NOMO-1 treated with DMSO at 0.1 percent for 48 hours (cell line): Measurements from ENCODE around the gene SLC6A13.
"Not testable (repeated sequence)": the region's sequence is repeated elsewhere in the genome, so short reads cannot be mapped to it uniquely, and the experiment has no call there.

Experiments
- DNase-seq: peaks from one replicate; lab custom pipeline; 2025; ENCODE audit not compliant: unreplicated experiment; lab: John Stamatoyannopoulos, UW

SLC6A13 gene

DNA sequence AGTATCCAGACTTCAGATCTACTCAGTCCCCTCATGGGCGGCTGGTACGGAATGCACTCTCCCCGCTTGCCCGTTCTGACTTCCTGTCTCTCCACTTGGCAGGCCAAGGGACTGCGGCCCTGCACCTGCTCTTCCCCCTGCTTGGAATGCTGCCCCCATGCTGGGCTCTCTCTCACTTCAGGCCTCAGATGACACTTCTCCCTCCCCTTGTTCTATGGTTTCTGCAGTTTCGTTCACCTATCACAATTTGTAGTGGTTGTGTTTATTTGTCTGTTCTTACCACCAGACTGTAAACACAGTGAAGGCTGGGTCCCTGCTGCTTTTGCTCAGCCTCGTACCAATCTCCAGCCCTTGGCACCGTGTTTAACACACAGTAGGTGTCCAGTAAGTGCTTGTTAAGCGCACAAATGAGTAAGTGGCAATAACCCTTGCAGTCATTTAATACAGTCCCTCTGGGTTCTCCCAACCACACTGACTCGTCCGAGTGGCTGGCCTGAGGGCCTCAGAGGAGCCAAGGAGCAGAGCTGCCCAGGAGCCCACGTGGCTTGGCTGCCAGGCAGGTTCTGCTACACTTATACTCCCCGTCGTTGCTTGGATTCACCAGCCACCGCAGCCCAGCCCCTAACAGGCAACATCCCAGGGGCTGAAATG is 60.4 kb downstream of the SLC6A13 start:
- DNase-seq = no peak

DNA sequence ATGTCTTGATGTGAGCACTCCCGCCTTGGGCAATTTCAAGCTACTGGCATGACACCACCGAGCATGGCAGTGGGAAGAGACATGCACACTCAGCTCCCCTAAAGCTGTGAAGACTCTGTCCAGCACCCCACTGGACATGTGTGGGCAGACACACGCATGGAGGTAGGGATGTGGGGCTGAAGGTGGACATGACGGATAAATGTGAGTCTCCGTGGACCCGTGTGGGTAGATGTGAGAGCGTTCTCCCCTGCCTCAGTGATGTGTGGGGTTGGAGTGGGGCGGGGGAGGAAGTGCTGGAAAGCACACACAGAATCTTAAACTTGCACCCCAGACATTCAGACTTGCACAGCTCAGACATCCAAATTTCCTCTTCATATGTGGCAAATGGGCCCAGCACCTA is 61.3 kb downstream of the SLC6A13 start:
- DNase-seq = no peak

DNA sequence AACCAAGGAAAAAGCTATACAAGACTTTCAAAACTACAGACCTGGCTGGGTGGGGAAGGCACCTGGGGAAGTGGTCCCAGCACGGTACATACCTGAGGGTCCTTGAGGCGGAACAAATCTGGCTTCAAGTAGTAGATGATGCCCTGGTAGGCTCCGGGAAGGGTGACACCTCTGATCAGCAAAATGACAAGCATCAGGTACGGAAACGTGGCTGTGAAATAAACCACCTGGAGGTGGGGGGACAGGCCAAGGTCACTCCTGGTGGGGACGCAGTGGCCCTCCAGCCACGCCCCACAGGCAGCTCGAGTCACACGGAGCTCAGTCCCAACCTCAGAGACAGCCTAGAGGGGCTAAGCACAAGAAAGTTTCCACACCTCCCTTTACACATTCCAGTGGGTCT is 63.9 kb downstream of the SLC6A13 start:
- DNase-seq = no peak

- DNase-seq = no peak
Observed at GRCh38 chr12:197911-198695, 64.5 kb downstream of the SLC6A13 start.

DNA sequence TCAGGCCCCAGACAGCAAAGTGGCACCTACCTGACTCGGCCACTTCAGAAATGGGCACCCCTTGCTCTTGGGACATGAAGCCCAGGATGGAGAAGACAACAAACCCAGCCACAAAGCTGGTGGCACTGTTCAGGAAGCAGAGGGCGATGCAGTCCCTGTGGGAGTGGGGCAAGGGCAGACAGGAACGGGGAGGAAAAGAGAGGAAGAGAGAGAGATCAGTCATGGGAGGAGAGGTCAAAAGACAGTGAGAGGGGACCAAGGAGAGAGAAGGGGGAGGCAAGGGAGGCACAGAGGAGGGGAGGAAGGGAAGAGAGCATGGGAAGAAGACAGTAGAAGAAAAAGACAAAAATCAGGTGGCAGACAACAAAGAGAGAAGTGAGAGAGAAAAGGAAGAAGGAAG is 65.3 kb downstream of the SLC6A13 start:
- no peak for DNase-seq

DNA sequence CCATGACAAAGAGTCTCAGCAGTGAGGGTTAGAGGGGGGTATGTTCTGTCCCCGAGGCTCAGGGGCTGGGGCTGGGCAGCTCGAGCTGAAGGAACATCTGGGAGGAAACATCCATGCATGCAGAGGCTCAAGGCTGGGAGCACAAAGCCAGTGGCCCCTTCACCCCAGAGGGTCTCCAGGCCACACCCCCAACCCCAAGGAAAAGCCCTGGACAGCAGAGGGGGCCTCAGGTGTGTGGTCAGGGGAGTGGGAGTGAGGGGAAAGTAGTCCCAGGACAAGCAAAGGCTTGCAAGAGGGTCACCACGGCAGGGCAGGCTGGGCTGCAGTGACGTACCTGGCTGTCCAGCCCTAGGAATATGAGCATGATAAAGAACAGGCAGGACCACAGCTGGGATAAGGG is 66.2 kb downstream of the SLC6A13 start:
- DNase-seq = no peak

DNA sequence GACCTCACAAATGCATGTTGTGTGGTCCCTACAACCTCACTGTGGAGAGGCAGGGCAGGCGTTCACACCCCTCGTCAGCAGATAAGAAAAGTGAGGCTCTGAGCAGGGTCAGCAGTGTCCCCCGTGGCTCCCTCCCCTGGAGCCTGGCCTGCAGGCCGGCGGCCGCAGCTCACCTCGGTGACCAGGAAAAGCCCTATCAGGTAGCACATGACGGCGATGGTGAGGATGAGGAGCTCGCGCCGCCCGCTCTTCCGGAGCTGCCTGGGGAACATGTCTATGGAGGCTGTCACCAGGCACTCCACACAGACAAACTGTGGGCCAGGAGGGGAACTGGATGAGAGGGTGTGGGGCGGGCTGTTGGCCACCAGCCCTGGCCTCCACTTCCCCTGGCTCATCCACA is 66.7 kb downstream of the SLC6A13 start:
- DNase-seq = no peak

- no peak for DNase-seq
Observed at GRCh38 chr12:195156-195555, 67.5 kb downstream of the SLC6A13 start.

GRCh38 chr12:194276-194675 is 68.4 kb downstream of the SLC6A13 start:
- DNase-seq = no peak

DNA sequence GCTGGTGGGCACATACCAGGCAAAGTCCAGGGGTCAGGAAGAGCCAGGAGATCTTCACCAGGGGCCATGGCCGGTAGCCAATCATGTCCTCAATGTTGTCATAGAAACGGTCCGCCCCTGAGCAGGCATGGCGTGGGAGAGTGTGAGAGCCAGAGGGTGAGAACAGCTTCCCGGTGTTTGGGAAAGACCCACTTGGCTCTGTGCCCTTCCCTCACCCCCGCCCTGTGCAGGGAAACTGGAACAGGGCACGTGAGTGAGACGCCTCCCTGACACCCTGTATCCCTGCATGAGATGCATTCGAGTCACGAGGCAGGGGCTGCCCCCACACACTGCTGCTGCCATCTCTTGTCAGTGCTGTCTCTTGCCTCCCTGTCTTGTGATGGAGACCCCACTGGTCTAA is 69.4 kb downstream of the SLC6A13 start:
- no peak for DNase-seq

DNA sequence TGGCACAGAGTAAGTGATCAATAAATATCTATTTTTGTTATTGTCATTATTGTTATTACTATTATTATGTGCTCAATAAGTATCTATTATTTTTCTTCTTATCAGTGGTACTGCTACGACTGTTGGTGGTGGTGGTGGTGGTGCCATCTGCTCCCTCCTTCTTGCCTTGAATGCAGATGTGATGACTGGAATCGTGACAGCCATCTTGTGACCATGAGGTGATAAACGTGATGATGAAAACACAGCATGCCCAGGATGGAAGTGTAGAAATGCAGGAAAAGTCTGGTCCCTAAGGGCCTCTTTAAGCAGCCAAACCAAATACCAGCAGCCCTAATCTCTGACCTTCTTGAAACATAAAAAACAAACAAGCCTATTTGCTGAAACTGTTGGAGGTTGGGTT is 71.1 kb downstream of the SLC6A13 start:
- no peak for DNase-seq

GRCh38 chr12:190881-191280 is 71.8 kb downstream of the SLC6A13 start:
- DNase-seq = no peak

DNA sequence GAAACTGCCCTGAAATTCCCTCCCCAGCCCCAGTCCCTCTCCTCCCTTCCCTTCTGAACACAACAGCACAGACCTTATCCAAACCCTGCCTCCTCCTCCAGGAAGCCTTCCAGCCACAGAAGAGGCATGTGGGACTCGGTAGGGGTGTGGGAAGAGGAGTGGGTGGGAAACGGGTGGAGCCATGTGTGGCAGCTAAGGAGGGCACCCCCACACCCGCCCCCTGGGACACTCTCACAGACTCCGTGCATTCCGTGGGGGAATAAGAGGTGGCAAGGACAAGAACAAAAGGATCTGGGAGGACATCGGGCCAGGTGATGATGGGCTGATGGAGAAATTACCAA is 73.0 kb downstream of the SLC6A13 start:
- no peak for DNase-seq

GRCh38 chr12:188910-189621 is 73.6 kb downstream of the SLC6A13 start:
- DNase-seq = peak; percentile 65

GRCh38 chr12:187986-188909 is 74.4 kb downstream of the SLC6A13 start:
- DNase-seq = not testable (repeated sequence)

GRCh38 chr12:186006-186625 is 76.5 kb downstream of the SLC6A13 start:
- no peak for DNase-seq

GRCh38 chr12:185576-185955 is 77.1 kb downstream of the SLC6A13 start:
- DNase-seq = no peak

DNA sequence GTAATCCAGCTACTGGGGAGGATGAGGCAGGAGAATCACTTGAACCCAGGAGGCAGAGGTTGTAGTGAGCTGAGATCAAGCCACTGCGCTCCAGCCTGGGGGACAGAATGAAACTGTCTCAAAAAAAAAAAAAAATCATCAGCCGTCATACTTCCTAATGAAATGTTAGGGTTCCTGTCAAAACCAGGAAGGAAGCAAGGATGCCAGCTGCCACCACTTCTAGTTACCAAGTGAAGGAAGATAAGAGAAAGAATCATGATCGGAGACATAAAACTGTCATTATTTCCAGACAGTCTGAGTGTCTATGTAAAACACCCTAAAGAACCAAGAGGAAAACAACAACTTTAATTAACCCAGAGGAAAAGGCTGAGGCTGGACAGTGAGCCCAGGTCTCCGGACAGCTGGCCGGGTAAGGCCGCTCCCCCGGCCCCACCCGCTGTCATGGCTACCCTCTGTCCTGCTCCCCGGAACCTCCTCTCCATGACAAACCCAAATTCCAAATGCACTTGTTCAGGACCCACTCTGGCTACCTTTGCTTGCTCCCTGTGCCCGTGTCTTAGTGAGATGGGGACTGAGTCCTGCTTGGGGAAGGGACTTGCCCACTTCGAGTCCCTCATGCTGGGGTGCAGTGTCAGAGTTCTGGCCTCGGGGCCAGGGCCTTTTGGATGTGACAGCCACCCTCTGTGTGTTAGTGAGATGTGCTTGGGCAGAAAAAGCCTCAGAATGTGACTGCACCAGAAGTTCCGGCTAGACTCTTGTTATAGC is 77.6 kb downstream of the SLC6A13 start:
- no peak for DNase-seq

DNA sequence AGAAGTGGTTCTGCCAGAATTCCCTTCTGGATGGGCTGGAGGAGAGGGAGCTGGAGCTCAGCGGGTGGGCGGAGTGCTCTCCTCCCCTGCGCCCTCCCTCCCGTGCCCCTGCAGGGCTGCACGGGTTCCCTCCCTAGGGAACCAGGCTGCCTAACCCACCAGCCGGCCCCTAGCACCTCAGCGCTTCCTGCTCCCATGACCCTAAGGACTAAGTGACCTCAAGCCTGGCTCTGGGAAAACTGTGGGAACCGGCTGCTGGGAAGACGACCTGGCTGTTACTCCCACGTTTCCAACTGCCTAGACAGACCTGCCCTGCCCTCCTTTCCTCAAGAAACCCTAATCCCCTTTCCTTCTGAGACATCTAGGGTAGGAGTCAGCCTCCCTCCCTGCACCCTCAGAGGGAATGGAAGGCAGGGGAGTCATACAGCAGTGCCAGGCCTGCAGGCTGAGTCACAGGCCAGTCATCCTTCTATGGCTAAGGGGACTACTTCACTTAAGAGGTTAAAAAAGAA is 80.2 kb downstream of the SLC6A13 start:
- DNase-seq = no peak

GRCh38 chr12:181921-182320 is 80.7 kb downstream of the SLC6A13 start:
- DNase-seq = no peak
